ENCODE results near the gene MACROD2.

Gene MACROD2

DNA sequence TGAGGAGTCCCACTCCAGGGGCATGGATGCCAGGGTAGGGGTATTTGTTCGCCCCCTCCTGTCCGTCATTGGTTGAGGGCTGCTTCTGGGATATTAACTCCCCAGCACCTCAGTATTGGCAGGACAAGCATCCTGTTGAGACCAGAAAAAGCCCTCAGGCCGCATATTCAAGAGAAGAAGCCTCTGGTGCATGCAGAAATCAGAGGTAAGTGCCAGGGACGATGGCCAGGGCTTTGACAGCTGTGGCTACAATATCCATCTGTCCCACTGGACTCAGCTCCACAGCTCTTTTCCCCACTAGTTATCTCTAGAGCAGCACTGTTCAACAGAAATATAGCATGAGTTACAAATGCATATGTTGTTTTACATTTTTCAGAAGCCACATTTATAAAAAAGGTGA, 1926.6 kb downstream of the MACROD2 start:
- TF ChIP-seq, protein P1, sequence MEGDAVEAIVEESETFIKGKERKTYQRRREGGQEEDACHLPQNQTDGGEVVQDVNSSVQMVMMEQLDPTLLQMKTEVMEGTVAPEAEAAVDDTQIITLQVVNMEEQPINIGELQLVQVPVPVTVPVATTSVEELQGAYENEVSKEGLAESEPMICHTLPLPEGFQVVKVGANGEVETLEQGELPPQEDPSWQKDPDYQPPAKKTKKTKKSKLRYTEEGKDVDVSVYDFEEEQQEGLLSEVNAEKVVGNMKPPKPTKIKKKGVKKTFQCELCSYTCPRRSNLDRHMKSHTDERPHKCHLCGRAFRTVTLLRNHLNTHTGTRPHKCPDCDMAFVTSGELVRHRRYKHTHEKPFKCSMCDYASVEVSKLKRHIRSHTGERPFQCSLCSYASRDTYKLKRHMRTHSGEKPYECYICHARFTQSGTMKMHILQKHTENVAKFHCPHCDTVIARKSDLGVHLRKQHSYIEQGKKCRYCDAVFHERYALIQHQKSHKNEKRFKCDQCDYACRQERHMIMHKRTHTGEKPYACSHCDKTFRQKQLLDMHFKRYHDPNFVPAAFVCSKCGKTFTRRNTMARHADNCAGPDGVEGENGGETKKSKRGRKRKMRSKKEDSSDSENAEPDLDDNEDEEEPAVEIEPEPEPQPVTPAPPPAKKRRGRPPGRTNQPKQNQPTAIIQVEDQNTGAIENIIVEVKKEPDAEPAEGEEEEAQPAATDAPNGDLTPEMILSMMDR (conservative IDR thresholded peaks at IDR 0.05): no peak
- no peak for TF ChIP-seq ZFX (IDR thresholded peaks at IDR 0.05)

DNA sequence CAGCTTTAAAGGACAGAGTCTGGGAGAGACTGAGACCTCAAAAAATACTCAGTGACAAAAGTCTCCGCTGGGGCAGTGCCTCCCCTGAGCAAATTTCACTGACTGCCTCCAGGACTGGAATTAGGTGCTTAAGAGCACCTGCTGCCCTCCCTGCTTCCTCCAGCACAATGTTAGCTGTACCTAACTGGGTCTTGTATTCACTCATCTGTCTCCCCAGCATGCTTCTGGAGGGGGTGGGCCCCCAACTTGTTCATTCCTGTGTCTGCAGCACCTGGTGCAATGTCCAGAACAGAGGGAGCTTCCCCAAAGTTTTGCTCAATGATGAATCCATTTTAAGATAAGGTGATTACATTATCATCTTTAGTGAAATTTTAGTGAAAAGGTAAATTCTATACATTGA, 1927.2 kb downstream of the MACROD2 start:
- H3K27ac ChIP-seq: no peak overlapping the region

More for the DNA sequence above, 1926.6 kb downstream of the MACROD2 start:
- no peak overlapping the region for H3K27ac ChIP-seq

DNA sequence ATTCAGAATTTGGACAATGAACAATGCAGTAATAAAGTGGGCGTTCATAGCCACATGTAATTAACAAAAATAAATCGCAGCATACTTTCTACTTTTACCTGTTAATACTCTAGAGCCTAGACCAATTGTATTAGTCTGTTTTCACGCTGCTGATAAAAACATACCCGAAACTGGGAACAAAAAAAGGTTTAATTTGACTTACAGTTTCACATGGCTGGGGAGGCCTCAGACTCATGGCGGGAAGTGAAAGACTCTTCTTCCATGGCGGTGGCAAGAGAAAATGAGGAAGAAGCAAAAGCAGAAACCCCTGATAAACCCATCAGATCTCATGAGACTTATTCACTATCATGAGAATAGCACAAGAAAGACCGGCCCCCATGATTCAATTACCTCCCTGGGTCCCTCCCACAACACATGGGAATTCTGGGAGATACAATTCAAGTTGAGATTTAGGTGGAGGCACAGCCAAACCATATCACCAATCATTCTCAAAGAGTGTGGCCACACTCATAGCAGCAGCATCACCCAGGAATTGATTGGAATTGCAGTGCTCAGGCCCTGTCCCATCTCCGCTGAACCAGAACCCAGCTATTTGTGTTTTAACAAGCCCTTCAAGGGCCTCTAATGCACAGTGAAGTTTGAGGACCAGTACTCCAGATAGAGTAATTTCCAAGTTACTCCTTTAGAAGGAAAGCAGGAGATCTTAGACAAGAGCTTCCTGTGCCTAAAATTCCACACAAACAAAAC, 1927.9 kb downstream of the MACROD2 start:
- no peak overlapping the region for H3K27ac ChIP-seq

More for the DNA sequence above, 1927.2 kb downstream of the MACROD2 start:
- TF ChIP-seq, protein P1 (conservative IDR thresholded peaks at IDR 0.05): no peak
- TF ChIP-seq ZFX (IDR thresholded peaks at IDR 0.05): no peak

DNA sequence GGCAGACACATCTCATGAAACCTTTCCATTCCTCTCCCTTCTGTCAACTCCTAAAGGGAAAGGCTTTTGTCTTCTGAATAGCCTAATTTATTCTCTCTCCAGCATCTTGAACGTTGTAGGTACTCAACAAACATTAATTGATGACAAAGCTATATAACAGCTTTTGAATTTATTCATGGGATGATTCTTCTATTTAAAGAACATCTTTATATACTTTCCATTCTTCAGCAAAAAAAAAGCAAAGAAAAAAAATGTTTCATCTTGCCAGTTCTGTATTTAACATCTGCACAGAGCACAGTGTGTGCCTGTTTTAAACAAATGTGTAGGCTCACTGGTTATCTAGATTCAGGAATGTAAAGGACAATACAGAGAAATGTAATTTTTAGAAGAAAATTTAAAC, 1929.2 kb downstream of the MACROD2 start:
- TF ChIP-seq, protein P1 (conservative IDR thresholded peaks at IDR 0.05): no peak
- TF ChIP-seq ZFX (IDR thresholded peaks at IDR 0.05): no peak
- H3K27ac ChIP-seq: no peak overlapping the region

More for the DNA sequence above, 1927.9 kb downstream of the MACROD2 start:
- TF ChIP-seq, protein P1 (conservative IDR thresholded peaks at IDR 0.05): no peak
- no peak for TF ChIP-seq ZFX (IDR thresholded peaks at IDR 0.05)

DNA sequence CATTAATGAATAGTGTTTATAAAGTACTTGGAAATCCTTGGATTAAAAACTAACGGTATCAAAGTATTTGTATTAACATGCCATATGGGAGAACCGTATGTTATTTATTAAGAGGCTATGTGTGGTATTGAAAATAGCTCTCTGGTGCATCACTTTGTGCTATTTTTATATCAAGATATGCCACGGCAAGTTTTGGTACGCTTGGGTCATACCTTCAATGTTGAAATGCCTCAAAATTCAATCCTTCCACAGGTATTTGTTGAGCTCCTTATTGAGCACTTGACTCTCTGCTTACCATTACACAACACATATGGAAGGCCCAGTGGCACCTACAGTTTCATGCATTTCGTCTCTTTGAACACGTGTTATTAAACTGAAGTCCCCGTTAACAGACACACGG, 1930.1 kb downstream of the MACROD2 start:
- TF ChIP-seq, protein P1 (conservative IDR thresholded peaks at IDR 0.05): no peak
- no peak for TF ChIP-seq ZFX (IDR thresholded peaks at IDR 0.05)
- no peak overlapping the region for H3K27ac ChIP-seq

DNA sequence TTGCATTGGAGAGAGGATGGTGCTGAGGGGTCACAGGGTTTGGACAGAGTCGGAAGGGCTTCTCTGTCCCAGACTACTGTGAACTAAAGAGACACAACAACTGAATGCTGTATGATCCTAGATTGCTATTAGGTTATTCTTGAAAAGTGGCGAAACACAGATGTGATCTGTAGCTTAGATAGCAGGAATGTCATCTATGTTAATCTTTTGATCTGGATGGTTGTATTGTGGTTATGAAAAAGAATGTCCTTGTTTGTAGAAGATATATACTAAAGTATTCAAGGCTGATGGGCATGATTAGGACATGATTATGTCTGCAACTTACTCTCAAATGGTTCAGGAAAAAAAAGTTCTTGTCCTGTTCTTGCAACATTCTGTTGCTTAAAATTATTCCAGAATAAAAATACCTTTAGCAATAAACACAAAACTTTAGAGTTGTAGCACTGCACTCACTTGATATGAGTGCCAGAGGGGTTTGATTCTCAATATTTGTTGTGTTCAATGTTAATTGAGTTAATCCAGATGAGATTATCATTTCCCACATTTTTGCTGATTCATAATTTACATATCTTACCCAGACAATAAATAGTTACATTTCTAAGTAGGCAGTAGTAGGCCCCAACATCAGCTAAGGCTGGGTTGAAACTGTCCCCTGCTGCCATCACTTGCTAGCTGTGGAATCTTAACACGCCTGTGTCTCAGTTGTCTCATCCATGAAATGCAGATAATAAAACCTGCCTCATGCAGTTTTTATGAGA, 1932.8 kb downstream of the MACROD2 start:
- TF ChIP-seq, protein P1 (conservative IDR thresholded peaks at IDR 0.05): no peak
- no peak for TF ChIP-seq ZFX (IDR thresholded peaks at IDR 0.05)
- no peak overlapping the region for H3K27ac ChIP-seq

DNA sequence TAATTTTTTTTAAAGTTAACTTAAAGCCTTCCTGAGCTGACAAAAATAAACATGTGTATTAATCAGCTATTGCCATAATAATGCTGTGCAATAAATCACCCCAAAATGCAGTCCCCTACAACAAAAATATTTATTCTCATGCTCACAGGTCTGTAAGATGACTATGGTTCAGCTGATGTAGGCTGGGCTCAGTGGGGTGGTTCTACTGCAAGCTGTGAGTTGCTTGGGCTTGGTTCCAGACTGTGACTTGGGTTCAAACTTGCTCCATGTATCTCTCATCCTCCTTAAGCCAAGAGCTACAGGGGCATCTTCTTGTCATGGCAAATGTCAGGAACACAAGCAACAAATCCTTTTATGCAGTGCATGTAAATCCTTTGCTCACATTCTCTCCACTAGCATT, 1933.6 kb downstream of the MACROD2 start:
- H3K27ac ChIP-seq: no peak overlapping the region
- no peak for TF ChIP-seq ZFX (IDR thresholded peaks at IDR 0.05)
- TF ChIP-seq, protein P1 (conservative IDR thresholded peaks at IDR 0.05): no peak
